HPDE6-E6E7 (cell line): ENCODE data around the gene ELMO2.
"Not testable (repeated sequence)": the region's sequence is repeated elsewhere in the genome, so short reads cannot be mapped to it uniquely, and the experiment has no call there.

Source experiments
- DNase-seq: peaks from one replicate; pipeline ENCODE4 v3.0.0; 2011; ENCODE audit warnings: missing footprints; ENCODE audit errors: extremely low spot score

The ELMO2 gene

DNA sequence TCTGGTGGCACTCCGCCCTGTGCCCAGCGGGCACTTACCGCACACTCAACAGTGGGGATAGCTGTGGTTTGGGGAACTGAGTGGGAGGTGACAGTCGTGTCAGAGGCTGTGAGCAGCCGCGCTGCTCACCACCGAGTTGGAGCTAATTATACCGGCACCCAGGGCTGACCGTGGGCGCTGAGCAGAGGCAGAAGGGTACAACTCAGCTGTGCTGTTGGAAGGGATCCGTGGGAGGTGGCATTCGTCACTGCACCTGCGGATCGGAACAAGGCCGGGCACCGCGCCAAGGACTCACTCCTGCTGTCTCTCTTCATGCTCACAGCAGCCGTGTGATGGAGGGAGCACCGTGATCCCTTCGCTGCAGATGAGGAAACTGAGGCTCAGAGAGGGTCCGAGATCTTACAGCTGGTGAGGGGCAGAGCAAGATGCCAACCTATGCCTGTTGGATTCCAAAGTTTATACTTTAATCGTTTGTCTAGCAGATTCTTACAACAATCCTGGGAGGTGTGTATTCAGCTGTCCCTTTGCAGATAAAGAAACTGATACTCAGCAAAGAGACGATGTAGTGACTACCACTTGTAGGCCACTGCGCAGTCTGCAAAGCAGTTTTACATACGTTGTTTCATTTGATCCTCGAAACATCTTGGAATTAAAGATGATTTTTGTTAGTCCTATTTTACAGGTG lies 713 bp upstream of the ELMO2 start:
- DNase-seq = no peak

DNA sequence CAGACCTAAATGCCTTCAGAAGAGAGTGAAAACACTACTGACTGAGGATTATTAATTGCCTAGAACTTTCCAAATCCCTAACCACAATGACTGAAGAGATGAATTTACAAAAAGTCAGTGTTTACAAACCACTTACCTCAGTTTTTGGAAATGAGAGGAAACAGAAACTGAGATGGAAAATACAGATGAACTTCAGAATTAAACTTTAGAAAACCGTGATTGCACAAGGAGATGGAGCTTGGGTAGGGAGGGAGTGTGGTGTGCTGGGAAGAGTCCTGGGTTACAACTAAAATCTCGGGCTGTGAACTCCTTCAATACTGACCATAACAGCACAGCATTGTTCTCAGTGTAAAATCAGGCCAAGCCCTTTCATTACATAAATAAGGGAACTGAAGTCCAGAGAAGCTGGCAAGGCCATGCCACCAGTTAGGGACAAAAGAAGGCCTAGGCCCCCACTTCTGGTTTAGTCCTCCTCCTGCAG lies 4.0 kb downstream of the ELMO2 start:
- DNase-seq = no peak

DNA sequence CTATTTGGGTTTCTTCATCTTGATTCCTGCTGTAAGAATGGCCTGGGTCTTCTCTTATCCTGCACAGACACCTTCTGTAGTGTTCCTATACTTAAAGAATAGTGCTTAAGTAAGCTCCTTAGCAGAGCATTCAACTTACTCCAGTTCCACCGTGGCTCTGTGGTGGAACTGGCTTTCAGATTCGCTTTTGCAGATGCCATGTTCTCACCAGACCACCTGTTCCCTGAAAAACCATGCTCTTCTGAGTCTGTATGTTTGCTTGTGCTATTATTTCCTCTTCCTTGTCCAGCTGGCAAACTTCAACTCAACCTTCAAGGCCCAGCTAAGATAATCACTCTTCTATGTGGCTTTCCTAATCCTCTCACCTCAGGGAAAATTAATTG lies 4.9 kb downstream of the ELMO2 start:
- no peak for DNase-seq

DNA sequence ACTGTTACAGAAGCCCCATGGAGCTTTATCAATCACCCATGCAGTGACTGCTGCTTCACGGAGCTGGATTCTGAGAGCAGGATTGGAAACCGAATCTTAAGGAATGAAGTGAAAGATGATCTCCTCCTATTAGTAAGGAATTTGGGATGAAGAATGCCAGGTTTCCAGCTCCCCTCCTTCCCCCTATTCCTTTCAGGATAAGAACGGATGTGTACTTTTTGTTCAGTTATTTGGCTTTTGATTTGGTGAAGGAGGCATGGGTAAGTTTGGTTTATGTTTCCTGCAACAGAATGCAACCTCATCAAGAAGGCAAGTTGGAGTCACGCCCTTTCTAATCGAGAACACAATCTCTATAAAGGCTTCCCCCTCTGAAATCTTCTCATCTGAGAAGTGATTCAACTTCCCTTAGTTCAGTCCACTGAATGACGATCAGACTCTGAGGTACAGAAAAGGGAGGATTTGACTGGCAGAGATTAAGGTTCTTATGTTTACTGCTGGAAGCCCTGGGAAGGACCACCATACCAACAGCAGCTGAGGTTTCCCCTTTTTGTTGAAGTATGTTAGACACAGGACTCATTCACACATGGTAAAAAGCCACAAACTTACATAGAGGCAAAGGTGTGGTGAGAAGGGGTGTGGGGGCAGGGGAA lies 5.5 kb downstream of the ELMO2 start:
- DNase-seq = no peak

DNA sequence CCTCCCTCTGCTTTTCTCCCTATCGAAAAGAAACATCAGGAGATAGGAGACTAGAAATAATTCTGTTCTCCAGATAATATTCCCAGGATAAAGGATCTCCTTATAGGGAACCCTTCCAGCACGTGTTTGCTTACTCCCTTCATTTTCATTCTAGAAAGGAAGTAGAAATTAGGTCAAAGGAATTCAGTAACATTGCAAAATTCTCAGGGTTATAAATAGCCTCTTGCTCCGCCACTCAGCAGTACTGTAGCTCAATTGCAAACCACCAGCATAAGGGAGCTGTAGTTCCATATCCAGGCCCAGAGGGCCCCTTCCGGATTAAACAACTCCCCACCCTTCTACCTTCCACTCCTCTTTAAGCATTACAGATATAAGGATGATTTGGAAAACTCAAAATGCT lies 6.2 kb downstream of the ELMO2 start:
- DNase-seq = no peak

DNA sequence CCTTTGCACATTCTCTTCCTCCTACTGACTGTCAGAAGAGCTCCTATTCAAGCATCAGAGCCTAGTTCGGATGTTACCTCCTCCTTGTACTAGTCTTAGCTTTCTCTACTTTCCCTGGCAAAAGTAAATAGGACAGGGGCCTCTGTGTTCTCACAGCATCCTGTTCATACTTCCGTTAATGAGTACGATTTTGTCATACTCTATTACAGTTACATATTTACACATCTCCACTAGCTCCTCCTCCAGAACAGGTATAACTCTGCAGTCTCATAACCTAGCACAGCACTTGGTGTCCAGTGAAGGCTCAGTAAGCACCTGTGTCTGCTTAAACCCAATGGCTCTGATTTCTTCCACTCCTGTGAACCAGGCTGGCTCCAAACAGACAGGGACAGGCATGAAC lies 7.0 kb downstream of the ELMO2 start:
- no peak for DNase-seq

DNA sequence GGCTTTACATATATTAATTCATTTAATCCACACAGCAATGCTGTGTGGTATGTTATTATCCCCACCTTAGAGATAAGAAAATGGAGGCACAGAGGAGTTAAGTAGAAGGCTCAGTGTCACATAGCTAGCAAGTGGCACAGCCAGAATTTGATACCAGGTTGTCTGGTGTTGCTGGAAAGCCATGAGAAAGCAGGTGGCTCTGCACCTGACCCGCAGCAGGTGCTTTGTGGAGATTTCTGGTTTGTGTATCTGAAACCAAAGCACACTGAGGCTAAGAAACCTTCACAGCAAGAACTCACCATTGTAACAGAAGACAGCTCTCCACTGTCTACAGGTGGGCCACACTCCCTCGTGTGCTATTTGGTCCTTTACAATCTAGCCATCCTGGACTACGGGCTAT lies 7.5 kb downstream of the ELMO2 start:
- no peak for DNase-seq

DNA sequence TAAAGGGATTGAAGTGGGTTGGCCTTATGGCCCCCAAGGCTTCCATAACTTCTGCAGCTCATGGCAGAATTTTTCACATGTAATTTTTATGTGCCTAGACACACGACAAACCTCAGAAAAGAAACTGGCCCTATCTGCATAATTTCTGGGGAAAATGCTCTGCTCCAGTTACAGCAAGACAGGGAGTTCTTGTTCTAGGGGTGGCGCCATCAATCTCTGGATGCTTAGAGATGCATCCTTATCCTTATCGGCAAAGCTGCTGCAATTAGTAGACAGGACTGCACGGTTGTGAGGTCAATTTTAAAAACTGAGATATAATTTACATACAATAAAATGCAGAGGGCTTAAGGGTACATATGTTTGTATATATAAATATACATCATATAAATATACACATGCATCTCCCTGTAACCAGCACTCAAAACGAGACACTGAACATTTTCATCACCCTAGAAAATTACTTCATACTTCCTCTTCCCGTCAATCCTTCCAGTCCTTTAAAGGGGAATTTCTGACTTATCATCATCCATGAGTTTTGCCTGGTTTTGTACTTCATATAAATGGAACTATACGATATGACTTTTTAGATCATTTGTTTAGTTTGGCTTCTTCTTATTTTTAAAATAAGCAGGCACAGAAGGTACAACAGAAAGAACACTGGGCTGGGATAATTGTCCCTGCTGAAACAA lies 10.2 kb downstream of the ELMO2 start:
- no peak for DNase-seq

DNA sequence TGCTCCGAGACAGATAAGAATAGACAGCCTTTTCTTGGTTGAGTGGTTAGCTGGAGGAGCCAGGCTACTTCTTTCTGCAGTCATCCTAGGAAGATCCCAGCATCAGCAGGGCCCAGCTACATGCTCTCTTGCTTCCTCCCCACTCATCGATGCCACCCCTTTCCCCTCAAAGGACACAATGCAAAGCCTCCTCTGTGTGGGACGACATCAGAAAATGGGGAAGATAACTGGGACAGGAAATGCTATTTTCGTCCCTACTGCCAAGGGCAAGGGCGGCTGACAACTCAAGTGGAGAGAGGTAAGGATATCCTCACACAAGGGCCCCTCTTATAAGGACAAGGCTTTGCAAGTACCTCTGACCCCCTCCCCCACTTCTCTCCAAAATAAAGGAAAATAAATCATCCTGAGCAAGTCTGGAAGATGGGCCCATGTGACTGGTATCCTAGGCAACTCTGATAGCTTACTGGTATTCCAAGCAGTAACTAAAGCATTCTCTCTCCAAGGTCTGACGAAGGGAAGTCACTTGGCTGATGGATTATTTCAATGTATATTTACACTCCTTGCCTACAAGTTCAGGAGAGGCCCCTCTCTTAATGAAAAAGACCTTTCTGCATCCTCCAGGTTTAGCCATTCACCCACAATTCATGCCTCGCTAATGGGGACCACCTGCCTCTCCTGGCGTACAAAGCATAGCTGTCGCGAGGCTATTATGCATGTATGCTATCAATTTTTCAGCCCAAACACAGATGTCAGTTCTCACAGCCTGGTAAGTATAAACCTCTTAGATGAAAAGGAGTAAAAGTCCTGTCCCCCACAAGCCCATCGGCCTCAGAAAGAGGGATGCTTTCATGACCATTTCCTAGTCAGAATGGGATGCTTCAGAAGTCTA lies 11.3 kb downstream of the ELMO2 start:
- no peak for DNase-seq

DNA sequence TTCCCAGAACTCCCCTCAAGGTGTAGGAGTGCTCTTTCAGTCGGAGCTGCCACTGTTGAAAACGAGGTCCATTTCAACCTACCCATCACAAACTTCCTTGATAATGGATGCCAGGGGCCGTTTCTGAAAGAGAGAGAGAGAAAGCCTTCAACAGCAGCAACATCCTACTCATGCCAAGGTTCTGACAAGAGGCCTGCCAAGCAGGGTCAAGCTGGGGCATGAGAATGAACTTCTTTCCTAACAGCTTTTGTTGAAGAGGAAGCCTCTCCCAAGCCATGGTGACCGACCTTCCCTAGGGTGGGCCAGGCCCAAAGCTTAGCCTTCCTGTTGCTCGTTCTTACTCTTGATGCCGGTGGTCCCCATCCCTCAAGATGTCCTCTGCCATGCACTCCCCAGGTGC lies 12.4 kb downstream of the ELMO2 start:
- no peak for DNase-seq

DNA sequence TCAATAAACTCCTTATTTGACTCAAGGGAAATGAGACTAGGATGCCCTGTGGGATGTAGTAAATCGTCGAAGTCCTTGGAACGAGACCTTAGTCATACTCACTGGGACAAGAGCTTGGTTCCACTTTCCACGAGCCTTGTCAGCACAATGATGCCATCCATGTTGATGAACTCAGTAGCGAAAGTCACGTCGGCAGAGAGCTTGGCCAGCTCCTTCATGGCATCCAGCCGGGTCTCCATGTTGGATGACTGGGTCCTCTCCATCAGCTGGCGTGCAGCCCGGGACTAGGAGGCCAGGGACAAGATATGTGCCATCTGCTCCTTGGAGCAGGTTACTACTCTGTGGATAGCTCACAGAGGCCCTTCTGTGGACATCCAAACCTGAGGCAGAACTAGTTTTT lies 17.5 kb downstream of the ELMO2 start:
- DNase-seq = no peak

DNA sequence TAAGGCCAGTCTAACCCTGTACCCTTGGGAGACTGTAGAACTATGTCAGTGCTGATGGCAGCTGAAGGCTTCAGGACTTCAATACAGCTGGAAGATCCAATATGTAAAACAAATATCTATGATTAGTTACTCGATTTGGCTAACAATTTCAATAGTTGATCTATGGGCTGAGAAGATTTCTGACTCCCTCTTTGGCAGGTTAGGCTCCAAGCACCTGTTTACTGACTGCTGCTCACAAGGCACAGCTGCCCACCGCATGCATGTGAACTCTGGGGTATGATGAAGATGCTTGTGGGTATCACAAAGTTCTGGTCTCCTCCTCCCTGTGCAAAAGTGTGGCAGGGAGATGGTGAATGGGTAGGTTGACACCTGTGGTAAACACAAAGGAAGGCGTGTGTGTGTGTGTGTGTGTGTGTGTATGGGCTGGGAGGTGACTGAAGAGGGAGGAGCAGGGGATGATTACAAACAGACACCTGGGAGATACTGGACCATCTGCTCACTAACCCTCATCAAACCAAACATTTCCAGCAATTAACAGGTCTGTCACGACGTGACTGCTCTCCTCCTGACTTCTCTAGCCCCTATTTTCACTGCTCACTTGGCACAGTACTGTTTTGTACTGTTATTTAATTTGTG lies 18.1 kb downstream of the ELMO2 start:
- no peak for DNase-seq

DNA sequence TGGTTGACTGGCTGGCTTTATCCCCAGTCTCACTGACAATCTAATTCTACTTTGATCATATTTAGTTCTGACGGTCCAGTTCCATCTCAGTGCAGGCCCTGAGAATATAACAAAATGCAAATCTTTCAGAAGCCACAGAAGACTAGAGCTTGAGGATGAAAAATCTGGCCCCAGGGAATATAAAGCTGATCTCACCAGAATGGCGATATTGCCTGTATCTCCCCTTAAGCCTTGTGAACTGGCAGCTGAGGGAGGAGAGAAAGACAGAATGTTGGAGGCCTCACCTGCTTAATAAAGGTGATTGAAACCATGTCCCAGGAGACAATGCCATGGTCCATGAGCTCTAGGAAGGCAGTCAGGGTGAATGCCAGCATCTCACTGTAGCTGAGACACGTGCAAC lies 19.4 kb downstream of the ELMO2 start:
- not testable (repeated sequence) for DNase-seq

DNA sequence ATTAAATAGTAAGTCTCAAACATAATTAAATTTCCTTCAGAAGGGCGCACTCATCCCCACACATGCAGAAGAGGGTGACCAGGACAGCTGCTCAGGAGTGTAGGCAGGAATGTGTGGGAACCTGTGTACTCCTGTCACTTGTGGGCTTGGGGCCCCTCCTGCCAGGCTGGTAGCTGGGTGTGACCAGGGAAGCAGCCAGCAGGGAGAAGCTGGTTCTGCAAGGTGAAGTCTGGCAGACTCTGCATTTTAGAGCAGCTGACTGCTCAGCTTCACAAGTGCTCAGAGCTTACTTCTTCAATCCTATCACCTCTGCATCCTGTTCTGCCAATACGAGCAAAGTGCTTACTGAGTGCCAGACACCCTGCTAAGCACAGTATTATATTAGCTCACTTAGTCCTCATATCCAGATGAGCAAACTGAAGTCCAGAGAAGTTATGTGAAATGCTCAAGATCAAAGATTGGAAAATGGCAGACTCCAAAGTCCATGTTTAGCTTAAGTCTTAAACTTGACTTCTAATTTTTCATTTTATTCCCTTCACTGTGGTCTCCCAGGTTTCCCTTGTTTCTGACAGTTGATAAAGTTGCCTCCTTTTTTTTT lies 27.9 kb downstream of the ELMO2 start:
- DNase-seq = no peak

DNA sequence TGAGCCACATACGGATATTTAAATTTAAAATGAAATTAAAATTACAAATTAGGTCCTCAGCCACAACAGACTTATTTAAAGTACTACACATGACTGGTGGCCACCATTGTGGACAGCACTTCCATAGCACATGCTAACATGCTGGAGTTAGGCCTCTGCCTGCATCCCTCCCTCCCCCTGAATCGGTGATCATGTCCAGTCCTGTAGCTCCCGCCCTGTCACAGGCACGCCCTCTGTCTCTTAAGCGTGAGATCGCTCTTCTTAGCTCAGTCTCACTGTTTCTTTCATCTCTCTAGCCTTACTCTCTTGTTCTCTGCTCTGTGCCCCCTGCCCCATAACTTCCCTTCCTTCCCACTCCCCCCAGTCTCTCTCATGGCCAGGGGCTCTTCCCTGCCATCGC lies 28.9 kb downstream of the ELMO2 start:
- peak; percentile 94 for DNase-seq

DNA sequence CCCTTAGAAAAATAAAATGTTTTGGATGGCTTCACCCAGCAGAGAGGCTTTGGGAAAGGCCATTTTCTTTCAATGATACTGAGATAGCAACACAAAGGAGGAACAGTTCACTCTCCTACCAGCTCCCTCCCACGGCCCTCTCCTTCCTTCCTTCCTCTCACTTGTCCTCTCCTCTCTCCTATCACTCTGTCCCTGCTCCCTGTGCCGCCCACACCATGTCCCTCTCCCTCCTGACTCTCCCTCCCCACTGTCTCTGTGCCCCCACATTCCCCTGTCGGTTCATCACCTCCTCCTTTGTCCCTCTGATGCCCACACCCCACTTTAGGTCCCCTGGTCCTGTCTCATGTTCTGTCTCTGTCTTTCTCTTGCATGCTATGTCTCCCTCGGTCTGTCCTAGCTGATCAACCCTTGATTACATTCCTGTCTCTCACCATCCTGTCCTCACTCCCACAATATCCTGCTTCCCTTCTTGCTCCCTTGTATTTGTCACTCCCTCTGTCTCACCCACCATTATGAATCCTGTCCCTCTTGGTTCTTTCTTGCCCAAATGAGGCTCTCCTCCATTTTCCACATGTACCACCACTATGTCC lies 30.1 kb downstream of the ELMO2 start:
- DNase-seq = no peak

DNA sequence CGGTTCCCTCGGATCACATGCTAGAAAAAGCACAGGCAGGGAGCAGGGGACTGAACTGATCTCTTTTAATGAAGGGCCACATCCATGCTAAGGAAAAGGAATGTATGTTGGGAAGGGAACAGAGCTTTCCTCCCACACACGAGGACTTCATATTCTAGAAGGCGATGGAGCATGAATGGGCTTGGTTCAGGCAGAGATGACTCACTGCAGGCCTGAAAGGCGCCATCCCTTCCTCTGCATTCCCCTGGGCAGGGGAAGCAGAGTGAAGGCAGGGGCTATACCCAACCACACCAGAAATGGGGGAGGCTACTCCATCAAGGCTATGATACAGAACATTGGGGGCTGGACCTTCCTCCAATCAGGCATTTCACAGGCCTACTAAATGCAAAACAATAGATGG lies 30.6 kb downstream of the ELMO2 start:
- DNase-seq = peak; percentile 49

DNA sequence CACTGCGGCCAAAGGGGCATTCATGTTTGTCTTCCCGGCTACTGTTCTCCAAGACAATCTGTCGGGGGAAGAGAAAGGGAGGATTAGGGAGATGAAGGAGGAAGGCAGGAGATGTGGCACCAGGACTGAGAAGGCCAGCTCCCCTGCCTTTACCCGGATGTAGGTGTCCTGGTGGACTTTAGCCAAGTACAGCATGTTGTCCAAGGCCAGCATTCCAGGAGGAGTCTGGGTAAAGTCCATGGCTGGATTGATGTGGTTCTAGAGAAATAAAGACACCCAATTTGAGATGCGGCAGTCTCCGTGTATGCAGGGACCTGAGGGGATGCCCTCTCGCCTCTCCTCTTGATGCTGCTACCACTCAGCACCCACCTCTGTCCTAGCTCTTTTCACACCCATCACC lies 32.0 kb downstream of the ELMO2 start:
- no peak for DNase-seq

DNA sequence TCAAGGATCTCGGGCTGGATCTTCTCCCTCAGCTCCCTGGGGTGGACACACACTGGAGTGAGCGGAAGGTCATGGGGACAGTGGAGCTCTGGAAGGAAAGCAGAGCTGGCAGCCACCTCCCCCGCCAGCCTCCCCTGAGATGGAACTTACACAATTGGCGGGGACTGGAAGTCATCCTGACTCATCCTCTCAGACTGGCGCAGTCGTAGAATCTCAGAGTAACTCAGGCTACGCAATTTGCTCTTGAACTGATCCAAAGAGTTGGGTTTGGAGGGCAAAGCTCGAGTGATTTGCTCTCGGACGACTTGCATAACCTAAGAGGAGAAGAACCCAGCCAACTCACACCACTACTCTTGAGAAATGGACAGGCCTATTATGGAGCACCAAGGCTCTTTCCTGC lies 34.8 kb downstream of the ELMO2 start:
- no peak for DNase-seq

DNA sequence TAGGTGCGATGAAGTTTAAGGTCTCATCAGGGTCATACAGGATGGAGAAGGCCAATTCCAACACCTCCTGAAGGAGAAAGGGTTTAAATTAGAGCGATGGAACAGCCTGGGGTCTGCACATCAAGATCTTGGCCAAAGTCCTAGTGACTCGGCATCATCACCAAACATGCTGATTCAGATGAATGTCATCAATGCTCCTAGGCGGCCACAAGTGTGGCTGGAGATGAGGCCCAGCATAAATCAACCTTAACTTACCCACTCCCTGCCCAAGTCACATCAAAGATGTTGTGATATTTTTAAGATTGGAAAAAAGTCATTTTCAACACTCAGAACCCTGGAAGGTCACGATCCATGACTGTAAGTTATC lies 37.5 kb downstream of the ELMO2 start:
- DNase-seq = no peak
